GM18868 (cell line): ENCODE data around the gene MACROD2.

Experiments
- ATAC-seq: cut with Tn5 transposase; IDR thresholded peaks from one replicate; pipeline ENCODE4 v1.9.1; 2021; ENCODE audit warnings: mild to moderate bottlenecking, moderate library complexity; ENCODE audit not compliant: unreplicated experiment

Gene MACROD2

GRCh38 chr20:14510341-14510740 is 515.0 kb downstream of the MACROD2 start:
- no peak for ATAC-seq

- no peak for ATAC-seq
Observed at GRCh38 chr20:14512839-14513238, 517.5 kb downstream of the MACROD2 start.

- no peak for ATAC-seq
Observed at GRCh38 chr20:14518648-14519047, 523.3 kb downstream of the MACROD2 start.

- ATAC-seq = no peak
Observed at GRCh38 chr20:14521016-14521415, 525.7 kb downstream of the MACROD2 start.

- no peak for ATAC-seq
Observed at GRCh38 chr20:14521436-14521835, 526.1 kb downstream of the MACROD2 start.

- no peak for ATAC-seq
Observed at GRCh38 chr20:14522595-14522994, 527.3 kb downstream of the MACROD2 start.

- ATAC-seq = no peak
Observed at GRCh38 chr20:14523090-14523489, 527.8 kb downstream of the MACROD2 start.

- no peak for ATAC-seq
Observed at GRCh38 chr20:14525426-14525825, 530.1 kb downstream of the MACROD2 start.

- ATAC-seq = no peak
Observed at GRCh38 chr20:14526891-14527290, 531.6 kb downstream of the MACROD2 start.

GRCh38 chr20:14531786-14532185 is 536.5 kb downstream of the MACROD2 start:
- ATAC-seq = no peak

GRCh38 chr20:14536738-14537137 is 541.4 kb downstream of the MACROD2 start:
- no peak for ATAC-seq

- peak; percentile 99 for ATAC-seq
Observed at GRCh38 chr20:14538433-14538832, 543.1 kb downstream of the MACROD2 start.

GRCh38 chr20:14543040-14543439 is 547.7 kb downstream of the MACROD2 start:
- ATAC-seq = no peak

- no peak for ATAC-seq
Observed at GRCh38 chr20:14544688-14545087, 549.4 kb downstream of the MACROD2 start.

GRCh38 chr20:14550655-14551054 is 555.3 kb downstream of the MACROD2 start:
- ATAC-seq = no peak

- no peak for ATAC-seq
Observed at GRCh38 chr20:14553774-14554534, 558.6 kb downstream of the MACROD2 start.

GRCh38 chr20:14555676-14556075 is 560.4 kb downstream of the MACROD2 start:
- ATAC-seq = no peak

- no peak for ATAC-seq
Observed at GRCh38 chr20:14556206-14556605, 560.9 kb downstream of the MACROD2 start.

- no peak for ATAC-seq
Observed at GRCh38 chr20:14559612-14560011, 564.3 kb downstream of the MACROD2 start.

- no peak for ATAC-seq
Observed at GRCh38 chr20:14561741-14562221, 566.5 kb downstream of the MACROD2 start.

- ATAC-seq = no peak
Observed at GRCh38 chr20:14562981-14563380, 567.7 kb downstream of the MACROD2 start.

GRCh38 chr20:14566505-14566904 is 571.2 kb downstream of the MACROD2 start:
- ATAC-seq = no peak

- ATAC-seq = no peak
Observed at GRCh38 chr20:14568225-14568624, 572.9 kb downstream of the MACROD2 start.
